ENCODE measurements around the gene KIAA1671. TPM values are rescaled to one million over a fixed set of nuclear protein-coding genes. Genes with fewer than 3 reads are reported as not detected.

The KIAA1671 gene
- total and polyA plus RNA-seq, 5 donors from 2014 or later, result 0.21 to 3.3 (median 0.65) TPM; not detected in 1

- peaks cover 0 to 2% (median 0%) of the 10 kb centered on the region in 4 donors for H3K4me1 Mint-ChIP-seq
- H3K27ac Mint-ChIP-seq, result no peak overlapping the region
- H3K27me3 ChIP-seq (ENCODE audit: control insufficient read depth, insufficient read depth, low read length), result no peaks in the 10 kb centered on the region
- H3K4me3 Mint-ChIP-seq, result no peak overlapping the region
- H3K36me3 ChIP-seq (ENCODE audit: control insufficient read depth, insufficient read depth, low read length), result no peaks in the 10 kb centered on the region
- ATAC-seq (ENCODE audit: low read depth in 2 of 2) (no peak), DNase-seq (no peak)
- no peaks in the 10 kb centered on the region for H3K36me3 Mint-ChIP-seq
- H3K27ac ChIP-seq (ENCODE audit: insufficient read depth, low read length, poor library complexity, severe bottlenecking), result no peak overlapping the region
- H3K9me3 ChIP-seq (ENCODE audit: control insufficient read depth in 2 of 2, low read length in 2 of 2), result no peaks in the 10 kb centered on the region
- no peaks in the 10 kb centered on the region for H3K4me1 ChIP-seq (ENCODE audit: control insufficient read depth, insufficient read depth, low read length, poor library complexity, severe bottlenecking)
- H3K27me3 Mint-ChIP-seq, result no peaks in the 10 kb centered on the region
- no peaks in the 10 kb centered on the region for H3K9me3 Mint-ChIP-seq
- no peak overlapping the region for H3K4me3 ChIP-seq (ENCODE audit: low read depth, low read length)
These were observed 86.7 kb downstream of the KIAA1671 start for GRCh38 chr22:25039255-25039654.

GRCh38 chr22:25039754-25040153 is 87.2 kb downstream of the KIAA1671 start:
- Mint-ChIP-seq H3K4me3 (no peak overlapping the region), H3K27me3 (no peaks in the 10 kb centered on the region), H3K36me3 (no peaks in the 10 kb centered on the region), H3K27ac (no peak overlapping the region), H3K9me3 (no peaks in the 10 kb centered on the region), H3K4me1 (no peaks in the 10 kb centered on the region)
- ATAC-seq (ENCODE audit: low read depth in 2 of 2), result no peak
- no peak for DNase-seq
- Histone ChIP-seq H3K36me3 (ENCODE audit: control insufficient read depth, insufficient read depth, low read length) (no peaks in the 10 kb centered on the region), H3K27ac (ENCODE audit: insufficient read depth, low read length, poor library complexity, severe bottlenecking) (no peak overlapping the region), H3K9me3 (ENCODE audit: control insufficient read depth in 2 of 2, low read length in 2 of 2) (no peaks in the 10 kb centered on the region), H3K4me1 (ENCODE audit: control insufficient read depth, insufficient read depth, low read length, poor library complexity, severe bottlenecking) (no peaks in the 10 kb centered on the region), H3K4me3 (ENCODE audit: low read depth, low read length) (no peak overlapping the region), H3K27me3 (ENCODE audit: control insufficient read depth, insufficient read depth, low read length) (no peaks in the 10 kb centered on the region)

- H3K27ac Mint-ChIP-seq, result no peak overlapping the region
- no peaks in the 10 kb centered on the region for H3K9me3 ChIP-seq (ENCODE audit: control insufficient read depth in 2 of 2, low read length in 2 of 2)
- H3K27me3 ChIP-seq (ENCODE audit: control insufficient read depth, insufficient read depth, low read length), result no peaks in the 10 kb centered on the region
- H3K9me3 Mint-ChIP-seq, result peaks cover 0 to under 1% (median 0%) of the 10 kb centered on the region in 7 donors
- no peak overlapping the region for H3K4me3 Mint-ChIP-seq
- H3K27ac ChIP-seq (ENCODE audit: insufficient read depth, low read length, poor library complexity, severe bottlenecking), result no peak overlapping the region
- H3K27me3 Mint-ChIP-seq, result peaks cover 12% of the 10 kb centered on the region
- H3K4me1 ChIP-seq (ENCODE audit: control insufficient read depth, insufficient read depth, low read length, poor library complexity, severe bottlenecking), result no peaks in the 10 kb centered on the region
- no peak overlapping the region for H3K4me3 ChIP-seq (ENCODE audit: low read depth, low read length)
- no peaks in the 10 kb centered on the region for H3K36me3 ChIP-seq (ENCODE audit: control insufficient read depth, insufficient read depth, low read length)
- H3K4me1 Mint-ChIP-seq, result no peaks in the 10 kb centered on the region
- DNase-seq (no peak), ATAC-seq (ENCODE audit: low read depth in 2 of 2) (no peak)
- no peaks in the 10 kb centered on the region for H3K36me3 Mint-ChIP-seq
These were observed 92.6 kb downstream of the KIAA1671 start for GRCh38 chr22:25045159-25045558.

- Histone ChIP-seq H3K27ac (ENCODE audit: insufficient read depth, low read length, poor library complexity, severe bottlenecking) (no peak overlapping the region), H3K9me3 (ENCODE audit: control insufficient read depth in 2 of 2, low read length in 2 of 2) (peaks cover 2 to 4% of the 10 kb centered on the region in 2 experiments), H3K36me3 (ENCODE audit: control insufficient read depth, insufficient read depth, low read length) (no peaks in the 10 kb centered on the region), H3K4me3 (ENCODE audit: low read depth, low read length) (no peak overlapping the region), H3K27me3 (ENCODE audit: control insufficient read depth, insufficient read depth, low read length) (no peaks in the 10 kb centered on the region), H3K4me1 (ENCODE audit: control insufficient read depth, insufficient read depth, low read length, poor library complexity, severe bottlenecking) (no peaks in the 10 kb centered on the region)
- DNase-seq, result no peak
- peak overlapping the region in 1 of 3 donors; percentile 87 for H3K27ac Mint-ChIP-seq
- H3K4me3 Mint-ChIP-seq, result peak overlapping the region in 1 of 4 donors; percentile 66
- no peaks in the 10 kb centered on the region for H3K4me1 Mint-ChIP-seq
- peaks cover 16% of the 10 kb centered on the region for H3K27me3 Mint-ChIP-seq
- ATAC-seq (ENCODE audit: low read depth in 2 of 2), result no peak
- peaks cover 0 to 16% (median 3%) of the 10 kb centered on the region in 7 donors for H3K9me3 Mint-ChIP-seq
- no peaks in the 10 kb centered on the region for H3K36me3 Mint-ChIP-seq
These were observed 95.6 kb downstream of the KIAA1671 start for GRCh38 chr22:25048071-25048470.

- no peak overlapping the region for H3K4me3 ChIP-seq (ENCODE audit: low read depth, low read length)
- peaks cover 2 to 4% of the 10 kb centered on the region in 2 experiments for H3K9me3 ChIP-seq (ENCODE audit: control insufficient read depth in 2 of 2, low read length in 2 of 2)
- no peak overlapping the region for H3K27ac ChIP-seq (ENCODE audit: insufficient read depth, low read length, poor library complexity, severe bottlenecking)
- peaks cover 0 to 16% (median 3%) of the 10 kb centered on the region in 7 donors for H3K9me3 Mint-ChIP-seq
- H3K27me3 Mint-ChIP-seq, result peaks cover 16% of the 10 kb centered on the region
- no peak overlapping the region for H3K4me3 Mint-ChIP-seq
- DNase-seq (peak; percentile 41 to 77 (median 56)), ATAC-seq (ENCODE audit: low read depth in 2 of 2) (peak; percentile 47 to 77)
- H3K36me3 Mint-ChIP-seq, result no peaks in the 10 kb centered on the region
- H3K27ac Mint-ChIP-seq, result no peak overlapping the region
- no peaks in the 10 kb centered on the region for H3K27me3 ChIP-seq (ENCODE audit: control insufficient read depth, insufficient read depth, low read length)
- H3K4me1 Mint-ChIP-seq, result no peaks in the 10 kb centered on the region
- H3K4me1 ChIP-seq (ENCODE audit: control insufficient read depth, insufficient read depth, low read length, poor library complexity, severe bottlenecking), result no peaks in the 10 kb centered on the region
- H3K36me3 ChIP-seq (ENCODE audit: control insufficient read depth, insufficient read depth, low read length), result no peaks in the 10 kb centered on the region
These were observed 96.4 kb downstream of the KIAA1671 start for GRCh38 chr22:25048659-25049647.

- H3K4me1 Mint-ChIP-seq, result no peaks in the 10 kb centered on the region
- H3K27ac ChIP-seq (ENCODE audit: insufficient read depth, low read length, poor library complexity, severe bottlenecking), result no peak overlapping the region
- H3K27ac Mint-ChIP-seq, result no peak overlapping the region
These were observed 97.3 kb downstream of the KIAA1671 start for GRCh38 chr22:25049770-25050169.

GRCh38 chr22:25050566-25050965 is 98.0 kb downstream of the KIAA1671 start:
- Mint-ChIP-seq H3K4me3 (no peak overlapping the region), H3K27me3 (peaks cover 23% of the 10 kb centered on the region), H3K4me1 (peaks cover 0 to 4% (median 0%) of the 10 kb centered on the region in 4 donors), H3K27ac (no peak overlapping the region), H3K9me3 (peaks cover 0 to 16% (median 3%) of the 10 kb centered on the region in 7 donors), H3K36me3 (no peaks in the 10 kb centered on the region)
- no peaks in the 10 kb centered on the region for H3K27me3 ChIP-seq (ENCODE audit: control insufficient read depth, insufficient read depth, low read length)
- no peaks in the 10 kb centered on the region for H3K4me1 ChIP-seq (ENCODE audit: control insufficient read depth, insufficient read depth, low read length, poor library complexity, severe bottlenecking)
- H3K4me3 ChIP-seq (ENCODE audit: low read depth, low read length), result no peak overlapping the region
- ATAC-seq (ENCODE audit: low read depth in 2 of 2) (no peak), DNase-seq (no peak)
- H3K36me3 ChIP-seq (ENCODE audit: control insufficient read depth, insufficient read depth, low read length), result no peaks in the 10 kb centered on the region
- no peak overlapping the region for H3K27ac ChIP-seq (ENCODE audit: insufficient read depth, low read length, poor library complexity, severe bottlenecking)
- H3K9me3 ChIP-seq (ENCODE audit: control insufficient read depth in 2 of 2, low read length in 2 of 2), result peaks cover 2 to 4% of the 10 kb centered on the region in 2 experiments

More at GRCh38 chr22:25049770-25050169, 97.3 kb downstream of the KIAA1671 start:
- H3K4me3 Mint-ChIP-seq, result no peak overlapping the region
- peaks cover 0 to 16% (median 3%) of the 10 kb centered on the region in 7 donors for H3K9me3 Mint-ChIP-seq
- H3K4me3 ChIP-seq (ENCODE audit: low read depth, low read length), result no peak overlapping the region
- peaks cover 23% of the 10 kb centered on the region for H3K27me3 Mint-ChIP-seq
- no peak for DNase-seq
- H3K36me3 Mint-ChIP-seq, result no peaks in the 10 kb centered on the region
- no peaks in the 10 kb centered on the region for H3K4me1 ChIP-seq (ENCODE audit: control insufficient read depth, insufficient read depth, low read length, poor library complexity, severe bottlenecking)
- no peaks in the 10 kb centered on the region for H3K36me3 ChIP-seq (ENCODE audit: control insufficient read depth, insufficient read depth, low read length)
- peaks cover 2 to 4% of the 10 kb centered on the region in 2 experiments for H3K9me3 ChIP-seq (ENCODE audit: control insufficient read depth in 2 of 2, low read length in 2 of 2)
- no peaks in the 10 kb centered on the region for H3K27me3 ChIP-seq (ENCODE audit: control insufficient read depth, insufficient read depth, low read length)
- ATAC-seq (ENCODE audit: low read depth in 2 of 2), result no peak
